Left ventricle myocardium inferior (tissue), 1 donor: Measurements from ENCODE around the gene CRYGS. TPM values are rescaled to one million over a fixed set of nuclear protein-coding genes. Genes with fewer than 3 reads are reported as not detected.
A peak's percentile ranks its signal among the peaks of the same experiment; 100 is the strongest.

Experiments used
- DNase-seq: peaks from one replicate; pipeline ENCODE4 v3.0.0-alpha.2; 2020
- H3K27ac ChIP-seq: fragments of 200-600 bp; replicated peaks from 2 replicates; pipeline ENCODE4 v1.8.0; 2021
- H3K27me3 ChIP-seq: fragments of 200-600 bp; 2 replicates; pipeline ENCODE4 v1.8.0; 2021; ENCODE audit warnings: low read depth
- H3K36me3 ChIP-seq: fragments of 200-600 bp; 2 replicates; pipeline ENCODE4 v1.8.0; 2021
- H3K4me1 ChIP-seq: fragments of 200-600 bp; 2 replicates; pipeline ENCODE4 v1.8.0; 2021
- H3K4me3 ChIP-seq: fragments of 200-600 bp; 2 replicates; pipeline ENCODE4 v1.8.0; 2021; ENCODE audit warnings: mild to moderate bottlenecking, moderate library complexity
- H3K9me3 ChIP-seq: fragments of 200-600 bp; replicated peaks from 2 replicates; pipeline ENCODE4 v1.8.0; 2021
- CTCF ChIP-seq: fragments of 200-600 bp; IDR thresholded peaks from 2 replicates; pipeline ENCODE4 v1.8.0; 2021; ENCODE audit warnings: antibody characterized with exemption, mild to moderate bottlenecking, borderline replicate concordance
- intact Hi-C: fragments of 100-400 bp; cut with micrococcal nuclease; formaldehyde crosslinking; loops from one replicate; pipeline ENCODE4 v1.11.0; 2022
- total RNA-seq: library from RNA; stranded (reverse); fragmentation: NEBNext Ultra II Directional; extraction: Animal tissue kit (Norgen Biotek cat#: 25700); gene quantifications from one replicate; pipeline ENCODE4 v1.2.1, GENCODE V29; 2021
- donor health status: DM: no; HTN: yes; CAD: no; lungs with severe emphysema.

CRYGS gene
- total RNA-seq, 1 donor from 2014 or later = 1.6 TPM

- no peak overlapping the region for H3K4me3 ChIP-seq
- TF ChIP-seq CTCF = no peak
- peaks cover 95% of the 10 kb centered on the region for H3K36me3 ChIP-seq
- no peaks in the 10 kb centered on the region for H3K9me3 ChIP-seq
- intact Hi-C loops = no loop called here
- DNase-seq = no peak
- H3K4me1 ChIP-seq = no peaks in the 10 kb centered on the region
- no peaks in the 10 kb centered on the region for H3K27me3 ChIP-seq
- no peak overlapping the region for H3K27ac ChIP-seq
These were observed 36.6 kb upstream of the CRYGS start for GRCh38 chr3:186580785-186581184.

- H3K4me1 ChIP-seq = no peaks in the 10 kb centered on the region
- no peak for DNase-seq
- no peak overlapping the region for H3K27ac ChIP-seq
- peaks cover 88% of the 10 kb centered on the region for H3K36me3 ChIP-seq
- no peaks in the 10 kb centered on the region for H3K27me3 ChIP-seq
- H3K4me3 ChIP-seq = no peak overlapping the region
- no peak for TF ChIP-seq CTCF
- intact Hi-C loops = no loop called here
- H3K9me3 ChIP-seq = no peaks in the 10 kb centered on the region
These were observed 33.3 kb upstream of the CRYGS start for GRCh38 chr3:186577521-186577920.

- peak overlapping the region; percentile 93 for H3K4me3 ChIP-seq
- no peaks in the 10 kb centered on the region for H3K27me3 ChIP-seq
- peaks cover 39% of the 10 kb centered on the region for H3K4me1 ChIP-seq
- no peak overlapping the region for H3K27ac ChIP-seq
- no peak for DNase-seq
- no peak for TF ChIP-seq CTCF
- peaks cover 37% of the 10 kb centered on the region for H3K36me3 ChIP-seq
- no peaks in the 10 kb centered on the region for H3K9me3 ChIP-seq
- intact Hi-C loops = no loop called here
These were observed 27.4 kb upstream of the CRYGS start for GRCh38 chr3:186571644-186572013.

GRCh38 chr3:186570941-186571643 is 26.9 kb upstream of the CRYGS start:
- no peaks in the 10 kb centered on the region for H3K27me3 ChIP-seq
- peaks cover 31% of the 10 kb centered on the region for H3K36me3 ChIP-seq
- intact Hi-C loops = no loop called here
- DNase-seq = no peak
- no peak for TF ChIP-seq CTCF
- peaks cover 45% of the 10 kb centered on the region for H3K4me1 ChIP-seq
- H3K9me3 ChIP-seq = no peaks in the 10 kb centered on the region
- peak overlapping the region; percentile 93 for H3K4me3 ChIP-seq
- H3K27ac ChIP-seq = peak overlapping the region; percentile 92

- intact Hi-C loops = no loop called here
- peaks cover 52% of the 10 kb centered on the region for H3K4me1 ChIP-seq
- H3K27me3 ChIP-seq = no peaks in the 10 kb centered on the region
- H3K36me3 ChIP-seq = peaks cover 24% of the 10 kb centered on the region
- no peaks in the 10 kb centered on the region for H3K9me3 ChIP-seq
- peak within 1 kb of the TSS; percentile 93 for H3K4me3 ChIP-seq
- no peak for TF ChIP-seq CTCF
- peak; percentile 99 for DNase-seq
- H3K27ac ChIP-seq = peak within 1 kb of the TSS; percentile 92
These were observed 26.1 kb upstream of the CRYGS start, which contains the start of gene DNAJB11 for GRCh38 chr3:186570096-186570940. Gene DNAJB11 (plus strand): TSS chr3:186570720. CDS start chr3:186570898, 178 bp downstream.
